B cell (primary cell): ENCODE data around the gene ELK3.

Source experiments
- CTCF ChIP-seq: fragments of 200-600 bp; IDR thresholded peaks from one replicate; pipeline ENCODE4 v1.8.0; 2022; ENCODE audit warnings: antibody characterized with exemption, mild to moderate bottlenecking
- EZH2 ChIP-seq: IDR thresholded peaks from 2 replicates; pipeline ENCODE4 v1.6.1; 2012; ENCODE audit warnings: borderline replicate concordance, low read depth, mild to moderate bottlenecking, moderate library complexity, low read length; ENCODE audit not compliant: insufficient read depth, poor library complexity, severe bottlenecking

GRCh38 chr12:96285158-96285557 lies 91.0 kb downstream of the ELK3 start:
- TF ChIP-seq CTCF (no peak), EZH2 (no peak)
